ENCODE measurements around the gene TMEM134.

DNA sequence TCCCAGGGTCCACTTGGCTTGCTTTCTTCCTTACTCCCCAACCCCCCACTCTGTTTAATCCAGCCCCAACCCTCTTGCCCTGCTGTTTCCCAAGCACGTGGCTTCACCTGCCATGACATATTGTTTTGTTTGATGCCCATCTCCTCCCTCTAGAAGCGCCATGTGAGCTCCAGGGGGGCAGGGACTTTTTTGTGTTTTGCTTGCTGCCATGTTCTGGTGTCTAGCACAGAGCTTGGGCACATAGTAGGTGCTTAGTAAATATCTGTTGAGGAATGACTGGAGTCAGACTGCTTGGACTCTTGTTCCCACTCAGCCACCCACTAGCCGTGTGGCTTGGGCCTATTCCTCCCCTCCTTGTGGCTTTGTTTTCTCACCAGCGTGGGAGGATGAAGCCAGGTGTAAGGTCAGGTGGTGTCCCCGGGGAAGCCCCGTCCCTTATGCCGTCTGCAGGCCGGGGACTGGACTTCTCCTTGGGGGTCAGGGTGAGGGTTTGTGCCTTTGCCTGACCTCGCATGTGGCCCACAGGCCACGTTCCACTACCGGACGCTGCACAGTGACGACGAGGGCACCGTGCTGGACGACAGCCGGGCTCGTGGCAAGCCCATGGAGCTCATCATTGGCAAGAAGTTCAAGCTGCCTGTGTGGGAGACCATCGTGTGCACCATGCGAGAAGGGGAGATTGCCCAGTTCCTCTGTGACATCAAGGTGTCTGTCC lies 17.6 kb upstream of the TMEM134 start:
- TF ChIP-seq POLR2A (IDR thresholded peaks at IDR 0.05) = no peak
- TF ChIP-seq CTCF (IDR thresholded peaks at IDR 0.05) = no peak

Measured in Peyer's patch (tissue), 4 donors.